WI38 (cell line): ENCODE measurements around the gene EDN2.

Source experiments
- H3K4me3 ChIP-seq: 2 replicates; pipeline ENCODE4 v1.5.1; 2011; ENCODE audit warnings: low read depth, mild to moderate bottlenecking, control low read depth, low read length
- TF ChIP-seq, protein P1 (sequence below): IDR thresholded peaks from 2 replicates; pipeline ENCODE4 v1.5.1; 2012; ENCODE audit warnings: low read depth, mild to moderate bottlenecking, control low read depth, low read length

Gene EDN2

DNA sequence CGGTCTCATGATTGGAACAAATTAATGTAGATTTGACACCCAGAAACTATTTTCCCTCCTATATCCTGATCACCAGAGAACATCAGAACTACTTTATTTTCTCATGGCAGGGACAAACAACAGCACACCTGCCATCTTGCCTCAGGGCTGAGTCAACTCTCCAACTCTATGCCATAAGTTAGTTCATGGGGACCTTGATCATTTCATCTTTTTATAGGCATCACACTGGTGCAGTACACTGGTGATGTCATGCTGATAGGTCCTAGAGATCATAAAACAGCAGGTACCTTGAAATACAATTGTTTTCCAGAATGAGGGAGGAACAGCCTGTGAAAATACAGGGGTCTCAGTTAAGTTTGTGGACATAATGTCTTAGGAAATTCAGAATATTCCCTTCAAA, 45.8 kb downstream of the EDN2 start:
- no peak overlapping the region for H3K4me3 ChIP-seq
- TF ChIP-seq, protein P1, sequence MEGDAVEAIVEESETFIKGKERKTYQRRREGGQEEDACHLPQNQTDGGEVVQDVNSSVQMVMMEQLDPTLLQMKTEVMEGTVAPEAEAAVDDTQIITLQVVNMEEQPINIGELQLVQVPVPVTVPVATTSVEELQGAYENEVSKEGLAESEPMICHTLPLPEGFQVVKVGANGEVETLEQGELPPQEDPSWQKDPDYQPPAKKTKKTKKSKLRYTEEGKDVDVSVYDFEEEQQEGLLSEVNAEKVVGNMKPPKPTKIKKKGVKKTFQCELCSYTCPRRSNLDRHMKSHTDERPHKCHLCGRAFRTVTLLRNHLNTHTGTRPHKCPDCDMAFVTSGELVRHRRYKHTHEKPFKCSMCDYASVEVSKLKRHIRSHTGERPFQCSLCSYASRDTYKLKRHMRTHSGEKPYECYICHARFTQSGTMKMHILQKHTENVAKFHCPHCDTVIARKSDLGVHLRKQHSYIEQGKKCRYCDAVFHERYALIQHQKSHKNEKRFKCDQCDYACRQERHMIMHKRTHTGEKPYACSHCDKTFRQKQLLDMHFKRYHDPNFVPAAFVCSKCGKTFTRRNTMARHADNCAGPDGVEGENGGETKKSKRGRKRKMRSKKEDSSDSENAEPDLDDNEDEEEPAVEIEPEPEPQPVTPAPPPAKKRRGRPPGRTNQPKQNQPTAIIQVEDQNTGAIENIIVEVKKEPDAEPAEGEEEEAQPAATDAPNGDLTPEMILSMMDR: no peak

DNA sequence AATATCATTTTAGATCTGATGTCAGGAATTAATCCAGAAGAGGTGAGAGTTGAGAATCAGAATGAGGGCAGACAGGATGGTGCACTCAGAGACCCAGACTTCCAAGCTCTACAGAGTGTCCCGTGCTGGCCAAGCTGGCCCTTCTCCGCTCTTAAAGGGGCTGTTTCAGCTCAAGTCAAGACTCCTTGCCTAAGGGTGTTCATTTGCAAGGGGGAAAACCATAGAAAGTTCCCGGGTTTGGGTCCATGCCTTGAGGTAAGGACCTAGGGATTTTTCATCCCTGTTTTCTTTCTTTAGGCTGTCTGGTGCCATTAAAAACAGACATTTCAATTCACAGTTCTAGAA, 47.5 kb downstream of the EDN2 start:
- TF ChIP-seq, protein P1: no peak
- no peak overlapping the region for H3K4me3 ChIP-seq

DNA sequence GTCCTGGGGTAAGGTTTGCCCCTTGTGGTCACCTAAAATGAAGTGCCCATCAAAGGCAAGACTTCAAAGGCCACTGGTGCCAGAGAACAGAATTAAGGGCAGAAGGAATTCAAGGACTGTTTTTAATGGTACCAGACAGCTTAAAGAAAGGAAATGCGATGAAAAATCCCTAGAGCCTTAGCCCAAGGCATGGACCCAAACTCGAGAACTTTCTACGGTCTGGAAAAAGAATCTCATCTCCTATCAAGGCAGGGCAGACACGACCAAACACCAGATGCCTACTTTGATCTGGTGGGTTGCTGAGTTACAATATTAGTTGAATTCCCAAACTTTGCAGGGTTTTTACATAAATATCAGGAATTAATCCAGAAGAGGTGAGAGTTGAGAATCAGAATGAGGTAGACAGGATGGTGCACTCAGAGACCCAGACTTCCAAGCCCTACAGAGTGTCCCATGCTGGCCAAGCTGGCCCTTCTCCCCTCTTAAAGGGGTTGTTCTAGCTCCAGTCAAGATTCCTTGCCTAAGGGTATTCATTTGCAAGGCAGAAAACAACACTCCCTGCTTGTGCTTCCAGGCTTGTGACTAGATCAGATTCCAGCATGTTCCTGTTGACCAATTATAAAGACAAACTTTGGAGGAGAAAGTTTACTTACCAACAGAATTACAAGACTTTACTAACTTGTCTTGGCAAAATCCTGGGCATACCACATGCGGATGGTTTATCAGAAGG, 48.0 kb downstream of the EDN2 start:
- TF ChIP-seq, protein P1: no peak
- no peak overlapping the region for H3K4me3 ChIP-seq

DNA sequence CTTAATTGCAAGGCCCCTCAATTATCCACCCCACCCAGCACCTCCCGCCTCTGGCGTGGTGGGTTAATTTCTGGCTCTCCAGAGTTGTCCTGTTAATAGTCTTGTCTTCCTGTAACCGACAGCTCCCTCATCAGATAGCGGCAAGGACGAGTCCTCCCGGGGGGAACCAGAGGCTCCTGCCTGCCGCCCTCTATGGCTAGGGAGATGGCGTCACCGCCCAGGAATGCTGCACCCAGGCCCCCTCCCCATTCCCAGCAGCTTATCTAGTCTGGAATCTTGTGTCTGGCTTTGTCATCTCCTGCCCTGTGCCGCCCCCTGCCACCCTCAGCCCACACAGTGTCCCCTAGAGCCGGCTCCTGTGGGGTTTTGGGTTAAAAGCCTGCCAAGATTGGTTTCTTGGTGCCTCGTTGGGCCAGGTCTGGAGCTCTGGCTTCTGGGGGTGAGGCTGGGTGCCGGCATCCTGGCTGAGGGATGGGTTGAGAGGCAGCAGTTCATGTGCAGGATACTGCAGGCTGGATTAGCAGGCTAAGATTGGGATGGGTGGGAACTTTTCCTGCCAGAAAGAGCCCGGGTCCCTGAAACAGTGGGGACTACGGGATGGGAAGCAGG, 48.8 kb downstream of the EDN2 start:
- no peak overlapping the region for H3K4me3 ChIP-seq
- TF ChIP-seq, protein P1: no peak

DNA sequence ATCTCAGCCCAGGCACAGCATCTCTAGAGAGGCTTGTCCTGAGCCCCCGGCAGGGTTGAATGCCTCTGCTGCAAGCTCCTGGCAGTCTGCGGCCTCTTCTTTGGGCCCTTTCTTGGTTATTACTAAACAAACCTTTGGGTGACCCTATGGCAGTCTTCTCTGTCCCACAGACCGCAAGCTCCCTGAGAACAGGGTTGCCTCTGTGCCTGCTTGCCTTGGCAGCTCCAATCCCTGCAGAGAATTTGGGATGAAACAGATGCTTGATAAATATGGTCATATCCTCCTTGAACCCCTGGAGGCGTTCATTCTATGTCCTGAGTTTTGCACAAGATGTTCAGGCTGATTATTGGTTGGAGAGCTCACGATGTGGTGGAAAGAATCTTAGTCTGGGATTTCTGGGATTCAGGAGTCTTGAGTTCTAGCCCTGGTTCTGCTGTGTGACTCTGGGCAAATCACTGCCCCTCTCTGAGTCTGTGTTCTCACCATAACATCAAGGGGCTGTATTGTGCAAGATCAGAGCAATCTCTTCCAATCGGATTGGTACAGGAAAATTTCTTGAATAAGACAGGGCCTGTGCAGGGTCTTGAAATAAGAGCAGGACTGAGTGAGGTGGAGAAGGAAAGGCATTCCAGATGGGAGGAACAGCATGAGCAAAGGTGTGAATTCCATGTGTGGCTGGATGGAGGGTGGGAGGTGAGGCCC, 49.6 kb downstream of the EDN2 start:
- H3K4me3 ChIP-seq: no peak overlapping the region
- TF ChIP-seq, protein P1: no peak

DNA sequence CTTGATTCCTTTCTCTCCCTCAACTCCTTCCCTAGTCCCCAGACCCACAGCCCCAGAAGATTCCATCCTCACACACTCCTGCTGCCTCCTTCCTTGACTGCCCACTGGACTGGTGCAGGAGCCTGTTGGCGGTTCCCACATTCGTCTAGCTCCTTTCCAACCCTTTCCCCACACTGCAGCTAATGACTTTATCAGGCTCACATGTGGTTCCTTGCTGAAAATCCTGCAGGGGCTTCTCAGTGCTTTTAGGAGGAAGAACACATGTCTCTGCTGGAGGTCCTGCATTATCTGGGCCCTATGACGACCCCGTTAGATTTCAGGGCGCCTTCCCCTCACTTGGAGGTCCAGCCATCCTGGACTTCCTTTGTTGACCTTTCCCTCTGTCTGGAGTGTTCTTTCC, 50.2 kb downstream of the EDN2 start:
- no peak overlapping the region for H3K4me3 ChIP-seq
- TF ChIP-seq, protein P1: no peak

DNA sequence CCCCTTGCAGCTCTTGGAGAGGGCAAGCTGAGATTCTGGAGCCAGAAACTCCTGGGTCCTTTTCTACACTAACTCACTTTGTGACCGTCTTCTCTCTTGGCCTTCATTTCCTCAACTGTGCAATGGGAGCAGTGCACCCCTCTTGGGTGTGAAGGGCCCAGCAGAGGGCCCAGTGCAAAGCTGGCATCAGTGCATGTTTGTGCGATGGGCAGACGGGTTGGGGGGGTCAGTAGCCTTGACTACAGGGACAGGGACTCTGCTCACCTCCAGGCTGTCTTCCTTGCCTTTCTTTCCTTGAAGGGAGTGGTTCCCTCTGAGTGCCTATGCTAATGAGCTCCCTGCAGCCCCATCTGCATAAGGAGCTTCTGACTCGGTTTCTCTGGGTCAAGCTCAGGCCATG, 51.0 kb downstream of the EDN2 start:
- TF ChIP-seq, protein P1: no peak
- no peak overlapping the region for H3K4me3 ChIP-seq
